GM19043 (cell line): ENCODE results near the gene LRP5.

ENCODE experiments used
- ATAC-seq: cut with Tn5 transposase; IDR thresholded peaks from one replicate; pipeline ENCODE4 v1.9.1; 2021; ENCODE audit warnings: low read depth; ENCODE audit not compliant: unreplicated experiment

Gene LRP5

GRCh38 chr11:68365943-68366435 is 53.6 kb downstream of the LRP5 start:
- no peak for ATAC-seq

GRCh38 chr11:68367252-68367651 is 54.9 kb downstream of the LRP5 start:
- ATAC-seq = no peak

- no peak for ATAC-seq
These were observed 57.4 kb downstream of the LRP5 start for GRCh38 chr11:68369756-68370155.

- ATAC-seq = peak; percentile 86
These were observed 58.1 kb downstream of the LRP5 start for GRCh38 chr11:68370211-68371111.

DNA sequence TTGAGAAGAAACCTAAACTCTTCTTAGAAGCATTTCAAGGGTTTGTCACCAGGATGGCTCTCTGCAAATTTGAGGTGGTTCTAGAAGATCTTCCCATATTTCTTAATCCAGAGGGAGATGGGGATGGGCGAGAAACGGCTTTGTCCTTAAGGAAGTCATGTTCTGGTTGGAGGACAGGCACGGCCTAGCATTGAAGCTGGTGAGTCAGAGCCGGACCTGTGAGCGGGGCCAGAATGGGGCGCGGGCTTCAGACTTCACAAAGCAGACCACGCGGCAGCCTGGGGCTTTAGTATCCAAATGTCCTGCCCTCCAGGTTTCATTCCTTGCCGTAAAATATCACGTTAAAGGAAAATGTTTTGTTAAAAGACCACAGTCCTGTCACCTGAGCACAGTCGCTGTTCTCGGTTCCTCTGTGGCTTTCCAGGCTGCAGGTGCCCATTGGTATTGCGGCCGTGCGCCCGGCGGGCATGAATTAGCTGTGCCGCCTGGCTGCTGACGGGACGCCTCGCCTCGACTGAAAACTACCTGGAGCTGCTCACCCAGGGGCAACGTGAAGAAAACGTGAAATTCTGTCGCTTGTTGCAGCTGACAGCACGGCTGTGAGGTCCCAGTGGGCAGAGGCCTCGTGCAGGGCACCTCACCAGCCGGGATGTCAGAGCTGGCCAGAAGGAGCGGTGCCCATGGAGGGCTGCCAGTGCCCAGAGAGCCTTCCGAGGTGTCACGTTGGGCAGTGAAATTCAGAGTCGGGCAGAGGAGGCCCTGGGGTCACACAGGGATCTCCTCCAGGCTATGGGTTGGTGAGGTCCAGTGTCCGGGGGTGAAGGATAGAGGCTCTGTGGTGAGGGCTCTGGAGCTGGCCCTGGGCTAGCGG is 59.0 kb downstream of the LRP5 start:
- no peak for ATAC-seq

DNA sequence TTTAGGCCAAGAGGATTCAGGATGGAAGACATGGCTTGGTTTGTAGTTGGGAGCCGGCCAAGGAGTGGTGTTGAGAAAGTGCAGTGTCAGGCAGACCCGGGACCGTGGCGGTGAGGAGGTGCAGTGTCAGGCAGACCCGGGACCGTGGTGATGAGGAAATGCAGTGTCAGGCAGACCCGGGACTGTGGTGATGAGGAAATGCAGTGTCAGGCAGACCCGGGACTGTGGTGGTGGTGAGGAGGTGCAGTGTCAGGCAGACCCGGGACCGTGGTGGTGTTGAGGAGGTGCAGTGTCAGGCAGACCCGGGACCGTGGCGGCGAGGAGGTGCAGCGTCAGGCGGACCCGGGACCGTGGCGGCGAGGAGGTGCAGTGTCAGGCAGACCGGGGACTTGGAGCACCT is 59.7 kb downstream of the LRP5 start:
- ATAC-seq = no peak

- no peak for ATAC-seq
These were observed 60.2 kb downstream of the LRP5 start for GRCh38 chr11:68372625-68373024.

GRCh38 chr11:68373189-68373814 is 60.9 kb downstream of the LRP5 start:
- ATAC-seq = no peak

DNA sequence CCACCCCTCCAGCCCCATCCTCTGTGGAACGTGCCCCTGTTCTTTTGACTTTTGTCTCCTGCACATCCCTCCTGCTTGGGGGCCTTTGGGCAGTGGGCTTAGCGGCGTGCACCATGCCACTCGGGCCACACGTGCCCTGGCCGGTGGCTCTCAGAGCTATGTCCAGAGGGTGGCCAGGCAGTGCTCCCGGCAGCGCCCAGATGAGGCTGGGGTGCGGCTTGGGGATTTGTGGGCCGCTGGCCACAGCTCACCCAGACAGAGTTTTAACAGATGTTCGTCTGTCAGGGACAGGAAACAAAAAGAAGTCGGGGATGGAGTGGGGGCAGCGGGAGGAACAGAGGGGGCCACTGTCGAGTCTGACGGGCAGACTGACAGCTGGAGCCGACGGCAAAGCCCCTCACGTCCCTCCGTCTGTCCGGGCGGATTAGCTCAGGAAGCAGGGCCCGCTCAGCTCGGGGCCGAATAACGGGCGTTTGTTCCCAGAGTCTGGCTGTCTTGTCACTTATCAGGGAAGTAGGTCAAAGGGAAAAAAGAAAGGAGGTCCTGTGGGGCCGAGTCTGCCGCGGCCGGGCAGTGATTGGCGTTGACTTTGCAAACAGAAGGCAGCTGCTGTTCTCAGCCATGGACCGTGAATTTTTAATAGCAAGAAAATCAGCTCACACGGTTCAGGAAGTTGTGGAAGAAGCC is 61.6 kb downstream of the LRP5 start:
- no peak for ATAC-seq

GRCh38 chr11:68374531-68374930 is 62.1 kb downstream of the LRP5 start:
- no peak for ATAC-seq

- no peak for ATAC-seq
These were observed 62.9 kb downstream of the LRP5 start for GRCh38 chr11:68375337-68375736.

- no peak for ATAC-seq
These were observed 63.4 kb downstream of the LRP5 start for GRCh38 chr11:68375766-68376165.

- ATAC-seq = no peak
These were observed 65.0 kb downstream of the LRP5 start for GRCh38 chr11:68377389-68377795.

GRCh38 chr11:68379206-68379605 is 66.8 kb downstream of the LRP5 start:
- ATAC-seq = no peak

DNA sequence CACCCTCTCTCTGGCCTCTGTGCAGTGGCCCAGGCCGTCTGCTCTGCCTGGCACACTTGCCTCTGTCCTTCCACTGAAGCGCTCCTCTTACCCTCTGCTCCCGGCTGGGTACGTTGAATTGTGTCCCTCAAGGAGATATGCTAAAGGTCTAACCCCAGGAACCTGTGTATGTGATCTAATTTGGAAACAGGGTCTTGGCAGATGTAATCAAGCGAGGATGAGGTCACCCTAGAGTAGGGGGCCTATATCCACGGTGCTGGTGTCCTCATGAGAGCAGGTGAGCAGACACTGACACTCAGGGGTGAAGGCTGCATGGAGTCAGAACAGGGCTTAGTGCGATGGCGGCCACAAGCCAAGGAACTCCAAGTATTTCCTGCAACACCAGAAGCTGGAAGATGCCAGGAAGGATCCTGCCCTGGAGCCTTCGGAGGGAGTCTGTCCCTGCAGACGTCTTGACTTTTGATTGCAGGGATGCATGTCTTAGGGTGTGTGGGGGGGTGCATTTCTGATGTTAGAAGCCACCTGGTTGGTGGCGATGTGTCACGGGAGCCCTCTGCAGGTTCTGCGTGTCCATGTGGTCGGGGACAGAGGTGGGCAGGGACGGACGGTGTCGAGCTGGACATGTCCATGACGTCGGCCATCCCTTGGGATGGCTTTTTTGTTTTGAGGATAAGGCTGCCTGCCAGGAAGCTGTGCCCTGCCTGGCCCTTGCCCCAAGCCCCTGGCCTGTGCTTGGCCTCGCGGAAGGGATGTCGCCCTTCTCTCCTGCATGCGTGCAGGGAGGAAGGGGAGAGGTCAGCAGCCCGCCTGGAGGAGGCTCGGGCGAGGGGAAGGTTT is 68.6 kb downstream of the LRP5 start:
- no peak for ATAC-seq

DNA sequence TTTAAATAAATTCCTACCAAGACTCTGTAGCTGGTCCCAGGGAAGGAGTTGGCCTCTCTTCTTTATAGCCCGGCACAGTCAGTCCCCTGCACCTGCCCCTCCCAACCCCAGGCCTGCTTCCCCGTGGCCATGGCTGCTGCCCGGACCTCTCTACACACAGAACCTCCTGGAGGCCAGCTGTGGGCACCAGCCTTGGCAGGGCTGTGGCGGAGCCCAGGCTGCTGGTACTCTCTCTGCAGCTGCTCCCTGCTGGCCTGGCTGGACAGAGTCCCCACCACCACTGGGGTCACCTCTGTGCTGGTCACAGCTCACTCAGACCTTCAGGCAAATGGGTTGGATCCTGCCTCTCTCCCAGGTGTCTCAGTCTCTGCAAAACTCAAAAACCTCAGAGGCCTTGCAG is 69.3 kb downstream of the LRP5 start:
- no peak for ATAC-seq

DNA sequence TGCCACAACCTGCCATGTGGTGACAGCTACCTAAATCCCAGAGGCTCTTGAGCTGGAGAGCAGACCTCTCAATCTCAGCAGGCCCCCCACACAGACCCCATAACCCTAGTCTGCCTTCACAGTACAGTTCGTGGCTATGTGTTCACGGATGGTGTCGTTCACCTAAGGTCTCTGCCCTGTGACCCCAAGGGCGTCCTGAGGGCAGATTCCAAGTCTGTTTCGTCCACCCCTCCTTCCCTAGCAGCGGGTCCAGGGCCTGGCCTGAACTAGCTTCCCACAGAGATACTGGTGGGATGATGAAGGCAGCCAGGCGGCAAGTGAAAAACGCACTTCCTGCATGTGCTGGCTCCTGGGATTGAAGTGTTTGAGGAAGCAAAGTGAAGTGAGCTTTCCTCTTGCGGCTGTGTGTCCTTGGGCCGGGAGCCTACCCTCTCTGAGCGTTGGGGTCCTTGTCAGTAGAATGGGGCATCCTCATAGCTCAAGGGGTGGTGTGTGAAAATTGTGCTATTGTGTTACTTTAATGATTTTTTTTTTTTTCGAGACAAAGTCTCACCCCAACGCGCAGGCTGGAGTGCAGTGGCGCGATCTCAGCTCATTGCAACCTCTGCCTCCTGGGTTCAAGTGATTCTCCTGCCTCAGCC is 70.1 kb downstream of the LRP5 start:
- no peak for ATAC-seq

- ATAC-seq = no peak
These were observed 71.6 kb downstream of the LRP5 start for GRCh38 chr11:68383976-68384501.
